NCI-H1436 (cell line): ENCODE data around the gene SLC7A8.
"Not testable (repeated sequence)": the region's sequence is repeated elsewhere in the genome, so short reads cannot be mapped to it uniquely, and the experiment has no call there.

ENCODE experiments used
- DNase-seq: peaks from one replicate; lab custom pipeline; 2025; lab: John Stamatoyannopoulos, UW

SLC7A8 gene

GRCh38 chr14:23183479-23183878 lies at the start of gene SLC7A8:
SLC7A8 (minus strand) TSS chr14:23183660; CDS start chr14:23182914, 746 bp downstream.
- no peak for DNase-seq

- not testable (repeated sequence) for DNase-seq
Measured at GRCh38 chr14:23232241-23232808, 48.9 kb upstream of the SLC7A8 start.

DNA sequence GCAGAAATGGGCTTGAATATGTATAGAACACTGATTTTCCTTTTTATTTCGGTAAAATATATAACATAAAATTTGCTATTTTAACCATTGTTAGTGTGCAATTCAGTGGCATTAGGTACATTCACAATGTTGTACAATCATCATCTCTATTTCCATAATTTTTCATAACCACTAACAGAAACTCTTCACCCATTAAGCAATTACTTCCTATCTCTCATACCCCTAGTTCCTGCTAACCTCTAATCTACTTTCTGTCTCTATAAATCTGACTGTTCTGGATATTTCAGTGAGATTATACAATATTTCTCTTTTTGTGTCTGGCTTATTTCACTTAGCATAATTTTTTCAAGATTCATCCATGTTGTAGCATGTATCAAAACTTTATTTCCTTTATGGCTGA lies 45.4 kb upstream of the SLC7A8 start:
- DNase-seq, result no peak

- DNase-seq, result no peak
Measured at GRCh38 chr14:23227566-23227965, 44.1 kb upstream of the SLC7A8 start.

DNA sequence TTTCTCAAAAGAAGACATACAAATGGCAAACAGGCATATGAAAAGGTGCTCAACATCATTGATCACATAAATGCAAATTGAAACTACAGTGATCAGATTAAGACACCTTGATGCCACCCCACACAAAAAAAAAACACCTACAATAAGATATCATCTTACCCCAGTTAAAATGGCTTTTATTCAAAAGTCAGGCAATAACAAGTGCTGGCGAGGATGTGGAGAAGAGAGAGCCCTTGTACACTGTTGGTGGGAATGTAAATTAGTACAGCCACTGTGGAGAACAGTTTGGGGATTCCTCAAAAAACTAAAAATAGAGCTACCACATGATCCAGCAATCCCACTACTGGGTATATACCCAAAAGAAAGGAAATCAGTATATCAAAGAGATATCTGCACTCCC lies 41.5 kb upstream of the SLC7A8 start:
- not testable (repeated sequence) for DNase-seq

- no peak for DNase-seq
Measured at GRCh38 chr14:23219075-23219474, 35.6 kb upstream of the SLC7A8 start.

- no peak for DNase-seq
Measured at GRCh38 chr14:23217032-23218020, 33.9 kb upstream of the SLC7A8 start.

DNA sequence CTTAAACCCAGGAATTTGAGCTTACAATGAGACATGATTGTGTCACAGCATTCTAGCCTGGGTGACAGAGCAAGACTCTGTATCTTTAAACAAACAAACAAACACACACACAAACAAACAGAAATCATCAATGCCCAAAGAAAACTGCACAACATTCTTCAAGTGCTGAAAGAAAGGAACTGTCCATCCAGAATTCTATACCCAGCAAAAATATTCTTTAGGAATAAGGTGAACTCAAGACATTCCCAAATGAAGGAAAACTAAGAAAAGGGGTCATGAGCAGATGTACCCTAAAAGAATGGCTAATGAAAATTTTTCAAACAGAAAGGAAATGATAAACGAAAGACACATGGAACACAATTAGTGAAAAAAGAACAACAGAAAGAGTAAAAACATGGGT lies 32.0 kb upstream of the SLC7A8 start:
- DNase-seq, result no peak

DNA sequence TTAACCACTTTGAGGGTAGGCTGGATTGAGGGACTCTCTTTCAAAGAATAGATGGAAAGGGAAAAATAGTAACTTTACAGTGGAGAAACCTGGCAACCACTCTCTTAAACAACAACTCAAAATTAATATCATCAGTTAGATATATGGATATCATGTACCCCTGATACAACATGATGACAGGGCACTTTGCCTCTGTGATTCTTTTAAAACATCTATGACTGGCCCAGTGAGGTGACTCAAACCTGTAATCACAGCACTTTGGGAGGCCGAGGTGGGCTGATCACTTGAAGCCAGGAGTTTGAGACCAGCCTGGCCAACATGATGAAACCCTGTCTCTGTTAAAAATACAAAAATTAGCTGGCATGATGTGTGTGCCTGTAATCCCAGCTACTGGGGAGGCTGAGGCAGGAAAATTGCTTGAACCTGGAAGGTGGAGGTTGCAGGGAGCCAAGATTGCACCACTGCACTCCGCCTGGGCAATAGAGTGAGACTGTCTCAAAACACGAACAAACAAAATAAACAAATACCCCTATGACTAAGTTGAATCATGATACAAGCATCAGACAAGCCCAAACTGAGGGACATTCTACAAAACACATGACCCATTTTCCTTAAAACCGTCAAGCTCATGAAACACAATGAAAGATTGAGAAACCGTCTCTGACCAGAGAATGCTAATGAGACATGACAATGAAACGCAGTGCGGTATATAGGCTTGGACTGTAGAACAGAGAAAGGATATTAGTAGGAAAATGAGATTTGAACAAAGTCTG lies 26.4 kb upstream of the SLC7A8 start:
- DNase-seq, result no peak

GRCh38 chr14:23208324-23208723 lies 24.9 kb upstream of the SLC7A8 start:
- no peak for DNase-seq

GRCh38 chr14:23207146-23207540 lies 23.7 kb upstream of the SLC7A8 start:
- DNase-seq, result no peak

DNA sequence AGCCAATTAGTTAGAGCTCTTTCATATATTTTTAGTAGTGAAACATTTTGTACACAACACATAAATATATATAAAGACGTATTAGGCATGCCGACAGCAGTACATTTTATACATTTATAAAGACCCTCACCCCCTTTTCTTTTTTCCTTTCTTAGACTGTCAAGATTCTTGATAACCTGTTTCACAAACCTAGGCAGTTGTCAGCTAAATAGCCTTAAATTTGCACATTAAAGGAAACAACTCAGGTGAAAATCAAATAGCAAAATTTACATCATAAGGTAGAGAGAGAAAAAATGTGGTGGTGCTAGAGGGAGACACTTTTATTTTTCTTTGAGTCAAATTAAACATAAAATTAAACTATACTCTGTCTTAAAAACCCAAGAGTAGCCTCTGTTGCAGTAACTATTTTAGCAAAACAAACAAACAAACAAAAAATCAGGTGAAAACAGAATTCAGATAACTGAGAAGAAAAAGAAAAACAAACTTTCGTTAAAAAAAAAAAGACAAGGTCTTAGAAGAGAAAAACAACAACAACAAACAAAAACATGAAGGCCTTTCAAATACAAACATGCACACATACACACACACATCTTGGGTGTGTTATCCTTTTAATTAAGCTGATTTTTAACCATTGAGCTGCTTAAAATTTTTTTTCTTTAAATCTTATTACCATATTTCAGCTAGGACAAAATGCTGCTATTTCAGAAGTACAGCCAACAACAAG lies 23.1 kb upstream of the SLC7A8 start:
- DNase-seq, result no peak

DNA sequence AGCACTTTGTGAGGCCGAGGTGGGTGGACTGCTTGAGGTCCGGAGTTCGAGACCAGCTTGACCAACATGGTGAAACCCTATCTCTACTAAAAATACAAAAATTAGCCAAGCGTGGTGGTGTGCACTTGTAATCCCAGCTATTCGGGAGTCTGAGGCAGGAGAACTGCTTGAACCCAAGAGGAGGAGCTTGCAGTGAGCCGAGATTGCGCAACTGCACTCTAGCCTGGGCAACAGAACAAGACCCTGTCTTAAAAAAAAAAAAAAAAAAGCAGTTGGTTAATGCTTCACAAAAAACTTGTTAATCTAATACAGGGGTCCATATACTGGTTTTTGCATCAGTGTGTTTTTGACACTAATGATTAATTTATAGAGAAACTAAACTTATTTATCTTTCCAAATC lies 18.5 kb upstream of the SLC7A8 start:
- DNase-seq, result no peak

DNA sequence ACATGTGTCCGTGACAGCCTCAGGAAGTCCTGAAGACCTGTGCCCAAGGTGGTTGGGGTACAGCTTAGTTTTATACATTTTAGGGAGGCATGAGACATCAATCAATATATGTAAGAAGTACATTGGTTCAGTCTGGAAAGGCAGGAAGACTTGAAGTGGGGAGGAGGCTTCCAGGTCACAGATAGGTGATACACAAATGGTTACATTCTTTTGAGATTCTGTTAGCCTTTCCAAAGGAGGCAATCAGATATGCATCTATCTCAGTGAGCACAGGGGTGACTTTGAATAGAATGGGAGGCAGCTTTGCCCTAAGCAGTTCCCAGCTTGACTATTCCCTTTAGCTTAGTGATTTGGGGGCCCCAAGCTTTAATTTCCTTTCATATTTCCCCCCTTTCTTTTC lies 15.7 kb upstream of the SLC7A8 start:
- not testable (repeated sequence) for DNase-seq

- not testable (repeated sequence) for DNase-seq
Measured at GRCh38 chr14:23196487-23196886, 13.0 kb upstream of the SLC7A8 start.

- DNase-seq, result no peak
Measured at GRCh38 chr14:23195552-23196101, 12.2 kb upstream of the SLC7A8 start.

GRCh38 chr14:23193432-23193831 lies 10.0 kb upstream of the SLC7A8 start:
- no peak for DNase-seq

DNA sequence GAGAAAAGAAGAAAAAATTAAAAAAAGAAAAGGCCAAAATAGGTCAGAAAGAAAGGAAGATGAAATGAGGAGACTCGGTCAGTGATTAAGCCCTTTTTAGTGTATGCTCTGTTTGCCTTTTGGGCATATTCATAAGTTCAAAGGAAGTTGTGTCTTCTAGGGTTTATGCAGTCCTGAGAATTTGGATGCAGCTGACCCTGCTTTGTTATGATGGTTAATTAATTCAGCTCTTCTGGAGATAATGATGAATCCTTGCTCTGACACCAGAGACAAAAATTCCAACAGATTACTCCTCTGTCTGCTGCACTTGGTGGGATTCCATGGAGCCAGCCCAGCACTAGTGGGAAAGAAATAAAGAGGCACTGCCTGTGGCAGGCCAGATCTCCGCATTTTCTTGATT lies 4.5 kb upstream of the SLC7A8 start:
- no peak for DNase-seq

- no peak for DNase-seq
Measured at GRCh38 chr14:23186913-23187654, 3.6 kb upstream of the SLC7A8 start.

DNA sequence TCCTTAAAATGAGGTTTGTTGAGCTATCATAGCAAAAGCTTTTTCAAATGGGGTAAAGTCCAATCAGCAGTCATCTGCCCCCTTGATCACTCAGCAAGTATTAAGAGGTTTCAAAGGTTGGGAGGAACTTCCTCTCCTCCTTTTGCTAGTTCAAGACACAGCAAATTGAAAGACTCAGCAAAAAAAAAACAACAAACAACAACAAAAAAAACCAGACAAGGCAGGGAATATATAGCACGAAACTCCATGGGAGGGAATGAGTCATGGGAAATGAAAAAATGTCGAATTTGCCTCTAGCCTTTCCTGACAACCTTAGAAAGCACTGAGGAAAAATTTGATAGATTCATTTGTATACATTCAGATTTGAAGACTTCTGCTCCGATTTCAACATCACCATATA lies 1.6 kb upstream of the SLC7A8 start:
- DNase-seq, result no peak

GRCh38 chr14:23183158-23183470 lies 346 bp downstream of the SLC7A8 start:
- no peak for DNase-seq
